Neural cell (in vitro differentiated cells): ENCODE measurements around the gene NDUFV1. TPM values are rescaled to one million over a fixed set of nuclear protein-coding genes. Genes with fewer than 3 reads are reported as not detected.

Source experiments
- H2AFZ ChIP-seq: fragments of 200-600, 300-800 bp; sonication (generic), shearing (Covaris generic); 2 replicates; pipeline ENCODE4 v1.6.0; 2014; ENCODE audit warnings: low read depth, mild to moderate bottlenecking, antibody characterized with exemption, low read length, moderate library complexity
- H3F3A ChIP-seq: fragments of 200-600 bp; shearing (Covaris generic); 2 replicates; pipeline ENCODE4 v1.6.1; 2016; ENCODE audit warnings: mild to moderate bottlenecking, moderate library complexity, mixed read lengths, antibody characterized with exemption, low read length; ENCODE audit not compliant: insufficient read depth, poor library complexity, severe bottlenecking
- H3K27ac ChIP-seq: fragments of 200-600, 300-800 bp; sonication (generic), shearing (Covaris generic); 2 replicates; pipeline ENCODE4 v1.5.1; 2014; ENCODE audit warnings: mild to moderate bottlenecking, low read length, moderate library complexity
- H3K27me3 ChIP-seq: fragments of 300-800, 200-600 bp; sonication (generic), shearing (Covaris generic); 2 replicates; pipeline ENCODE4 v1.6.0; 2014; ENCODE audit warnings: mild to moderate bottlenecking, low read depth, low read length, moderate library complexity; ENCODE audit not compliant: insufficient read depth
- H3K36me3 ChIP-seq: fragments of 300-800, 200-600 bp; sonication (generic), shearing (Covaris generic); 2 replicates; pipeline ENCODE4 v1.5.1; 2014; ENCODE audit warnings: mild to moderate bottlenecking, antibody characterized with exemption, low read length, moderate library complexity; ENCODE audit not compliant: insufficient read depth
- H3K4me2 ChIP-seq: fragments of 300-800, 200-600 bp; sonication (generic), shearing (Covaris generic); 2 replicates; pipeline ENCODE4 v1.6.0; 2014; ENCODE audit warnings: mild to moderate bottlenecking, low read length
- H3K4me3 ChIP-seq: fragments of 300-800, 200-600 bp; sonication (generic), shearing (Covaris generic); 2 replicates; pipeline ENCODE4 v1.5.1; 2014; ENCODE audit warnings: mild to moderate bottlenecking, low read length, moderate library complexity
- H3K79me2 ChIP-seq: fragments of 200-600 bp; shearing (Covaris generic); replicated peaks from 2 replicates; pipeline ENCODE4 v1.6.0; 2014; ENCODE audit warnings: mild to moderate bottlenecking, low read length, moderate library complexity; ENCODE audit not compliant: insufficient read depth
- H3K9ac ChIP-seq: fragments of 300-800, 200-600 bp; sonication (generic), shearing (Covaris generic); 2 replicates; pipeline ENCODE4 v1.6.1; 2016; ENCODE audit warnings: mild to moderate bottlenecking, low read length, mixed read lengths
- H3K9me2 ChIP-seq: fragments of 200-600 bp; shearing (Covaris generic); 2 replicates; pipeline ENCODE4 v1.6.1; 2016; ENCODE audit warnings: mild to moderate bottlenecking, low read length, mixed read lengths; ENCODE audit not compliant: insufficient read depth
- H3K9me3 ChIP-seq: fragments of 200-600, 300-800 bp; sonication (generic), shearing (Covaris generic); 2 replicates; pipeline ENCODE4 v1.6.1; 2016; ENCODE audit warnings: mild to moderate bottlenecking, mixed run types, low read length, moderate library complexity, mixed read lengths
- H4K20me1 ChIP-seq: fragments of 200-600 bp; shearing (Covaris generic); 2 replicates; pipeline ENCODE4 v1.6.1; 2016; ENCODE audit warnings: mild to moderate bottlenecking, mixed run types; ENCODE audit not compliant: insufficient read depth
- EP300 ChIP-seq: fragments of 450-650 bp; conservative IDR thresholded peaks from 2 replicates; pipeline ENCODE4 v1.6.1; 2014; ENCODE audit warnings: antibody characterized with exemption, mild to moderate bottlenecking, moderate library complexity; ENCODE audit not compliant: poor library complexity, severe bottlenecking
- EZH2 ChIP-seq: fragments of 200-600, 300-800 bp; shearing (Covaris generic), sonication (generic); IDR thresholded peaks from 2 replicates; pipeline ENCODE4 v1.6.1; 2014; ENCODE audit warnings: antibody characterized with exemption, low read length, borderline replicate concordance, mild to moderate bottlenecking; ENCODE audit not compliant: insufficient read depth, poor library complexity, severe bottlenecking
- MXI1 ChIP-seq: fragments of 450-650 bp; conservative IDR thresholded peaks from 2 replicates; pipeline ENCODE4 v1.6.1; 2014; ENCODE audit warnings: antibody characterized with exemption, mild to moderate bottlenecking; ENCODE audit not compliant: poor library complexity, severe bottlenecking
- POLR2AphosphoS5 ChIP-seq: IDR thresholded peaks from 2 replicates; pipeline ENCODE4 v1.6.1; 2012
- RAD21 ChIP-seq: fragments of 450-650 bp; conservative IDR thresholded peaks from 2 replicates; pipeline ENCODE4 v1.6.1; 2014; ENCODE audit warnings: antibody characterized with exemption, mild to moderate bottlenecking, moderate library complexity
- SMC3 ChIP-seq: fragments of 450-650 bp; conservative IDR thresholded peaks from 2 replicates; pipeline ENCODE4 v1.6.1; 2014; ENCODE audit warnings: antibody characterized with exemption, mild to moderate bottlenecking, moderate library complexity; ENCODE audit not compliant: poor library complexity
- TAF1 ChIP-seq: IDR thresholded peaks from 2 replicates; pipeline ENCODE4 v1.6.1; 2012; ENCODE audit warnings: low read depth
- polyA plus RNA-seq: library from polyadenylated mRNA; depleted of rRNA; stranded (reverse); fragments of >200 nt; gene quantifications from 2 replicates; pipeline ENCODE4 v1.2.3, GENCODE V29; 2014
- TF ChIP-seq, protein P1 (sequence below): fragments of 450-650 bp; IDR thresholded peaks from 2 replicates; pipeline ENCODE4 v1.5.1; 2014; ENCODE audit warnings: antibody characterized with exemption, mild to moderate bottlenecking, moderate library complexity; ENCODE audit not compliant: poor library complexity, severe bottlenecking
- TF ChIP-seq, protein P2 (sequence below): IDR thresholded peaks from 2 replicates; pipeline ENCODE4 v1.6.1; 2012; ENCODE audit warnings: borderline replicate concordance

NDUFV1 gene
- polyA plus RNA-seq, 1 donor from 2014 or later: 393 TPM

DNA sequence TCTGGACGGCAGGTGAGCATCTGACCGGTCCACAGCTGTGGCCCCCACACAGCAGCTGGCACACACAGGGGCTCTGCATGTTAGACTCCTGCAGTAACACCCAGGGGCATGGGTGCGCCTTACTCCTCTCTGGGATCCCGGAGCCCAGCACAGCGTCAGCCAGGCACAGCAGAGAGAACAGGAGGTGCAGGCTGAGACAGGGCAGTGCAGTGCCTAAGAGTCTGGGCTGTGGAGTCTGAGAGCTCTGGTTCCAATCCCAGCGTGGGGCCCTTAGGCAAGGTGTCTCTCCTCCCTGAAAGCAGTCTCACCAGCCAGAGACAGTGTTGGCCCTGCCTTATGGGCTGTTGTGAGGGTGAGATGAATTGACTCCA lies 20.7 kb downstream of the NDUFV1 start:
- H3K9ac ChIP-seq: no peak overlapping the region
- no peaks in the 10 kb centered on the region for H3K79me2 ChIP-seq
- H2AFZ ChIP-seq: no peak overlapping the region
- no peak overlapping the region for H3K4me2 ChIP-seq
- H4K20me1 ChIP-seq: no peaks in the 10 kb centered on the region
- no peak overlapping the region for H3K4me3 ChIP-seq
- no peak for TF ChIP-seq TAF1
- TF ChIP-seq, protein P1, sequence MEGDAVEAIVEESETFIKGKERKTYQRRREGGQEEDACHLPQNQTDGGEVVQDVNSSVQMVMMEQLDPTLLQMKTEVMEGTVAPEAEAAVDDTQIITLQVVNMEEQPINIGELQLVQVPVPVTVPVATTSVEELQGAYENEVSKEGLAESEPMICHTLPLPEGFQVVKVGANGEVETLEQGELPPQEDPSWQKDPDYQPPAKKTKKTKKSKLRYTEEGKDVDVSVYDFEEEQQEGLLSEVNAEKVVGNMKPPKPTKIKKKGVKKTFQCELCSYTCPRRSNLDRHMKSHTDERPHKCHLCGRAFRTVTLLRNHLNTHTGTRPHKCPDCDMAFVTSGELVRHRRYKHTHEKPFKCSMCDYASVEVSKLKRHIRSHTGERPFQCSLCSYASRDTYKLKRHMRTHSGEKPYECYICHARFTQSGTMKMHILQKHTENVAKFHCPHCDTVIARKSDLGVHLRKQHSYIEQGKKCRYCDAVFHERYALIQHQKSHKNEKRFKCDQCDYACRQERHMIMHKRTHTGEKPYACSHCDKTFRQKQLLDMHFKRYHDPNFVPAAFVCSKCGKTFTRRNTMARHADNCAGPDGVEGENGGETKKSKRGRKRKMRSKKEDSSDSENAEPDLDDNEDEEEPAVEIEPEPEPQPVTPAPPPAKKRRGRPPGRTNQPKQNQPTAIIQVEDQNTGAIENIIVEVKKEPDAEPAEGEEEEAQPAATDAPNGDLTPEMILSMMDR: no peak
- H3K9me2 ChIP-seq: no peaks in the 10 kb centered on the region
- no peak overlapping the region for H3K27ac ChIP-seq
- H3F3A ChIP-seq: no peaks in the 10 kb centered on the region
- H3K36me3 ChIP-seq: no peaks in the 10 kb centered on the region
- no peaks in the 10 kb centered on the region for H3K9me3 ChIP-seq
- no peaks in the 10 kb centered on the region for H3K27me3 ChIP-seq

DNA sequence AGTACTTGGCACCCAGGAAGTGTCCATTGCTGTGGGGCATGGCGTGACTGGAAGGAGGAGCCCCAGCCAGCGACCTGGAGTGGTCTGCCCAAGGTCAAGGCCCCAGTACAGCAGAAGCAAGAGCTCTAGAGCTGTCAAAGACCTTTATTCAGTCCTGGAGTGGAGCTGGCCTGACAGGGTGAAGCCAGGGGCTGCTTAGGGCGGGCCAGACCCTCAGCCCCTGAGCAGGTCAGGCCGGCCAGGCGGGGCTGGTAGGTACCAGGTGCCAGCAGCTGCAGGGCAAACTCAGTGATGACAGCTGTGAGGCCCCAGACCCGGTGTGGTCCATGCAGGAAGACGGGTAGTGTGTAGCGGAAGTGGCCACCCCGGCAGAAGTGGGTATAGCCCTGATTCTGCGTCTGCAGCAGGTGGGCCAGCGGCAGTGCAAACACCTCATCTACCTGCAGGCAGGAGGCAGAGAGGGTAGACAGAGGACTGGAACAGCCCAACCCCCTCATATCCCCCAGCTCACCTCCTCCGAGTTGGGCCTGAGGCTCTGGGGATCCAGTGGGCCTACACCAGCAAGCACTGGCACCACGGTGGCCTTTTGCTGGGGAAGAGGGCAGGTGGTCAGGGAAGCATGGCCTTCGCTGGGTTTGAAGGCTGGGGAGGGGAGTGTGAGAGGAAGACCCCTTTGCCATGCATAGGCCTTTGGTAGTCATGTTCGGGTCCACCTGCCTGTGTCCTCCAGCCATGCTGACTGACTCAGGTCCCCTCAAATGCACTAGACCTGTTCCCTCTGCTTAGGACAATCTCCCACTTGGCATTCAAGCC lies 21.3 kb downstream of the NDUFV1 start:
- H2AFZ ChIP-seq: no peak overlapping the region
- H3F3A ChIP-seq: no peaks in the 10 kb centered on the region
- no peaks in the 10 kb centered on the region for H3K36me3 ChIP-seq
- no peaks in the 10 kb centered on the region for H3K9me2 ChIP-seq
- H3K9me3 ChIP-seq: no peaks in the 10 kb centered on the region
- H4K20me1 ChIP-seq: no peaks in the 10 kb centered on the region
- H3K9ac ChIP-seq: no peak overlapping the region
- H3K79me2 ChIP-seq: no peaks in the 10 kb centered on the region
- no peaks in the 10 kb centered on the region for H3K27me3 ChIP-seq
- H3K4me3 ChIP-seq: no peak overlapping the region
- no peak overlapping the region for H3K4me2 ChIP-seq
- no peak overlapping the region for H3K27ac ChIP-seq
- no peak for TF ChIP-seq POLR2AphosphoS5
- TF ChIP-seq, protein P2, sequence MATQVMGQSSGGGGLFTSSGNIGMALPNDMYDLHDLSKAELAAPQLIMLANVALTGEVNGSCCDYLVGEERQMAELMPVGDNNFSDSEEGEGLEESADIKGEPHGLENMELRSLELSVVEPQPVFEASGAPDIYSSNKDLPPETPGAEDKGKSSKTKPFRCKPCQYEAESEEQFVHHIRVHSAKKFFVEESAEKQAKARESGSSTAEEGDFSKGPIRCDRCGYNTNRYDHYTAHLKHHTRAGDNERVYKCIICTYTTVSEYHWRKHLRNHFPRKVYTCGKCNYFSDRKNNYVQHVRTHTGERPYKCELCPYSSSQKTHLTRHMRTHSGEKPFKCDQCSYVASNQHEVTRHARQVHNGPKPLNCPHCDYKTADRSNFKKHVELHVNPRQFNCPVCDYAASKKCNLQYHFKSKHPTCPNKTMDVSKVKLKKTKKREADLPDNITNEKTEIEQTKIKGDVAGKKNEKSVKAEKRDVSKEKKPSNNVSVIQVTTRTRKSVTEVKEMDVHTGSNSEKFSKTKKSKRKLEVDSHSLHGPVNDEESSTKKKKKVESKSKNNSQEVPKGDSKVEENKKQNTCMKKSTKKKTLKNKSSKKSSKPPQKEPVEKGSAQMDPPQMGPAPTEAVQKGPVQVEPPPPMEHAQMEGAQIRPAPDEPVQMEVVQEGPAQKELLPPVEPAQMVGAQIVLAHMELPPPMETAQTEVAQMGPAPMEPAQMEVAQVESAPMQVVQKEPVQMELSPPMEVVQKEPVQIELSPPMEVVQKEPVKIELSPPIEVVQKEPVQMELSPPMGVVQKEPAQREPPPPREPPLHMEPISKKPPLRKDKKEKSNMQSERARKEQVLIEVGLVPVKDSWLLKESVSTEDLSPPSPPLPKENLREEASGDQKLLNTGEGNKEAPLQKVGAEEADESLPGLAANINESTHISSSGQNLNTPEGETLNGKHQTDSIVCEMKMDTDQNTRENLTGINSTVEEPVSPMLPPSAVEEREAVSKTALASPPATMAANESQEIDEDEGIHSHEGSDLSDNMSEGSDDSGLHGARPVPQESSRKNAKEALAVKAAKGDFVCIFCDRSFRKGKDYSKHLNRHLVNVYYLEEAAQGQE: no peak
- TF ChIP-seq MXI1: no peak
- TF ChIP-seq, protein P1: no peak
- TF ChIP-seq EP300: no peak
- TF ChIP-seq RAD21: no peak
- no peak for TF ChIP-seq EZH2
- TF ChIP-seq TAF1: no peak
- no peak for TF ChIP-seq SMC3
